Esophagus squamous epithelium (tissue), 5 donors: Measurements from ENCODE around the gene TF. TPM values are rescaled to one million over a fixed set of nuclear protein-coding genes. Genes with fewer than 3 reads are reported as not detected.

Experiments
- DNase-seq: peaks from one replicate; lab custom pipeline; 2025; lab: John Stamatoyannopoulos, UW
- H3K27ac ChIP-seq, 4 donors: fragments of 200-600 bp; sonication (generic); one replicate each; pipeline ENCODE4 v1.5.1; 2016 to 2019; ENCODE audit warnings: mild to moderate bottlenecking in 1 of 4
- H3K27me3 ChIP-seq, 4 donors: fragments of 200-600 bp; sonication (generic); 1 replicate in 3 of 4; 2 replicates in 1 of 4; pipeline versions ENCODE4 v1.5.1 to v1.6.0; 2017 to 2021; ENCODE audit warnings: antibody characterized with exemption in 1 of 4
- H3K36me3 ChIP-seq, 3 donors: fragments of 200-600 bp; sonication (generic); one replicate each; pipeline ENCODE4 v1.5.1; 2016 to 2019
- H3K4me1 ChIP-seq, 3 donors: fragments of 200-600 bp; sonication (generic); one replicate each; pipeline ENCODE4 v1.5.1; 2017 to 2019
- H3K4me3 ChIP-seq, 4 donors: fragments of 200-600 bp; sonication (generic); 1 replicate in 3 of 4; 2 replicates in 1 of 4; pipeline ENCODE4 v1.5.1; 2016 to 2019; ENCODE audit warnings: mild to moderate bottlenecking in 2 of 4, moderate library complexity in 1 of 4
- H3K9me3 ChIP-seq, 3 donors: fragments of 200-600 bp; sonication (generic); one replicate each; pipeline ENCODE4 v1.5.1; 2016 to 2019
- CTCF ChIP-seq, 6 experiments: fragments of 450-650 bp in 4 of 6; fragments of 200-600 bp in 2 of 6; sonication (generic) in 2 of 6; IDR thresholded peaks; one replicate each; pipeline ENCODE4 v1.5.1; 2016 to 2019; ENCODE audit warnings: antibody characterized with exemption in 6 of 6, mild to moderate bottlenecking in 4 of 6, moderate library complexity in 4 of 6
- POLR2A ChIP-seq, 4 donors: fragments of 450-650 bp; IDR thresholded peaks; one replicate each; pipeline ENCODE4 v1.6.1; 2017; ENCODE audit warnings: antibody characterized with exemption in 4 of 4, mild to moderate bottlenecking in 4 of 4, moderate library complexity in 3 of 4
- WGBS, 2 donors: methylation state at CpG; one replicate each; pipeline ENCODE4 v1.1.5; 2018; 5-methylcytosine and 5-hydroxymethylcytosine counted together
- intact Hi-C: fragments of 100-400 bp; cut with DNase I; formaldehyde crosslinking; loops from one replicate; pipeline ENCODE4 v1.15.0; 2022
- total RNA-seq, 4 donors: library from RNA; depleted of rRNA; stranded (reverse); fragments of >200 nt; gene quantifications; one replicate each; pipeline ENCODE4 v1.1.0, GENCODE V29; 2016
- donor health status: DM: yes; HTN: yes; CAD: no.

Gene TF
- total RNA-seq, 4 donors from 2014 or later: 0.53 to 17.9 (median 9.4) TPM

GRCh38 chr3:133838916-133839800, 93.0 kb downstream of the TF start:
- Histone ChIP-seq H3K4me1 (no peaks in the 10 kb centered on the region), H3K27ac (no peak overlapping the region), H3K9me3 (no peaks in the 10 kb centered on the region), H3K4me3 (no peak overlapping the region), H3K36me3 (peaks cover 0 to 14% (median 0%) of the 10 kb centered on the region in 3 donors), H3K27me3 (no peaks in the 10 kb centered on the region)
- TF ChIP-seq CTCF (IDR thresholded peaks at IDR 0.05) (no peak), POLR2A (IDR thresholded peaks at IDR 0.05) (no peak)
- no peak for DNase-seq
- WGBS, 2 donors: 82 to 100% methylated on average over 1 to 8 of the region's 12 CpGs
- intact Hi-C loops: no loop called here

GRCh38 chr3:133840055-133840737, 94.0 kb downstream of the TF start:
- Histone ChIP-seq H3K9me3 (no peaks in the 10 kb centered on the region), H3K27me3 (no peaks in the 10 kb centered on the region), H3K27ac (no peak overlapping the region), H3K36me3 (peaks cover 0 to 14% (median 0%) of the 10 kb centered on the region in 3 donors), H3K4me1 (no peaks in the 10 kb centered on the region), H3K4me3 (no peak overlapping the region)
- DNase-seq: no peak
- TF ChIP-seq POLR2A (IDR thresholded peaks at IDR 0.05) (no peak), CTCF (IDR thresholded peaks at IDR 0.05) (no peak)
- intact Hi-C loops: no loop called here
- 77 to 90% methylated on average over 2 to 4 of the region's 9 CpGs for WGBS, 2 donors

GRCh38 chr3:133840767-133841166, 94.6 kb downstream of the TF start:
- TF ChIP-seq CTCF (IDR thresholded peaks at IDR 0.05) (no peak), POLR2A (IDR thresholded peaks at IDR 0.05) (no peak)
- no peak for DNase-seq
- intact Hi-C loops: no loop called here
- H3K27me3 ChIP-seq: no peaks in the 10 kb centered on the region
- no peaks in the 10 kb centered on the region for H3K4me1 ChIP-seq
- H3K27ac ChIP-seq: no peak overlapping the region
- H3K4me3 ChIP-seq: no peak overlapping the region
- no peaks in the 10 kb centered on the region for H3K9me3 ChIP-seq
- 80% methylated on average over 2 of the region's 6 CpGs; no CpG with 5 or more reads in 1 of the 2 donors for WGBS, 2 donors
- H3K36me3 ChIP-seq: peaks cover 0 to 14% (median 0%) of the 10 kb centered on the region in 3 donors

- TF ChIP-seq POLR2A (IDR thresholded peaks at IDR 0.05) (no peak), CTCF (IDR thresholded peaks at IDR 0.05) (no peak)
- intact Hi-C loops: no loop called here
- H3K27ac ChIP-seq: no peak overlapping the region
- WGBS, 2 donors: no CpG with 5 or more reads among the region's 8 CpGs
- peaks cover 0 to 14% (median 0%) of the 10 kb centered on the region in 3 donors for H3K36me3 ChIP-seq
- no peaks in the 10 kb centered on the region for H3K27me3 ChIP-seq
- no peaks in the 10 kb centered on the region for H3K4me1 ChIP-seq
- no peak overlapping the region for H3K4me3 ChIP-seq
- H3K9me3 ChIP-seq: no peaks in the 10 kb centered on the region
- no peak for DNase-seq
Measured at GRCh38 chr3:133841196-133841595, 95.0 kb downstream of the TF start.

- Histone ChIP-seq H3K4me1 (no peaks in the 10 kb centered on the region), H3K36me3 (peaks cover 0 to 14% (median 0%) of the 10 kb centered on the region in 3 donors), H3K9me3 (no peaks in the 10 kb centered on the region), H3K27me3 (no peaks in the 10 kb centered on the region), H3K4me3 (no peak overlapping the region), H3K27ac (no peak overlapping the region)
- TF ChIP-seq POLR2A (IDR thresholded peaks at IDR 0.05) (no peak), CTCF (IDR thresholded peaks at IDR 0.05) (no peak)
- 69 to 79% methylated on average over 1 to 2 of the region's 4 CpGs for WGBS, 2 donors
- intact Hi-C loops: no loop called here
- no peak for DNase-seq
Measured at GRCh38 chr3:133842158-133842557, 96.0 kb downstream of the TF start.
